Stimulated activated CD4-positive, alpha-beta T cell treated with anti-CD3 and anti-CD28 coated beads, TNF-alpha, amount 100 ng/mL, for 1 hour (primary cell): ENCODE results near the gene PAX6.

ENCODE experiments used
- DNase-seq, 3 donors: peaks; one replicate each; pipeline ENCODE4 v3.0.0-alpha.2; 2020; ENCODE audit warnings: low read depth in 3 of 3, low spot score in 1 of 3

Gene PAX6

DNA sequence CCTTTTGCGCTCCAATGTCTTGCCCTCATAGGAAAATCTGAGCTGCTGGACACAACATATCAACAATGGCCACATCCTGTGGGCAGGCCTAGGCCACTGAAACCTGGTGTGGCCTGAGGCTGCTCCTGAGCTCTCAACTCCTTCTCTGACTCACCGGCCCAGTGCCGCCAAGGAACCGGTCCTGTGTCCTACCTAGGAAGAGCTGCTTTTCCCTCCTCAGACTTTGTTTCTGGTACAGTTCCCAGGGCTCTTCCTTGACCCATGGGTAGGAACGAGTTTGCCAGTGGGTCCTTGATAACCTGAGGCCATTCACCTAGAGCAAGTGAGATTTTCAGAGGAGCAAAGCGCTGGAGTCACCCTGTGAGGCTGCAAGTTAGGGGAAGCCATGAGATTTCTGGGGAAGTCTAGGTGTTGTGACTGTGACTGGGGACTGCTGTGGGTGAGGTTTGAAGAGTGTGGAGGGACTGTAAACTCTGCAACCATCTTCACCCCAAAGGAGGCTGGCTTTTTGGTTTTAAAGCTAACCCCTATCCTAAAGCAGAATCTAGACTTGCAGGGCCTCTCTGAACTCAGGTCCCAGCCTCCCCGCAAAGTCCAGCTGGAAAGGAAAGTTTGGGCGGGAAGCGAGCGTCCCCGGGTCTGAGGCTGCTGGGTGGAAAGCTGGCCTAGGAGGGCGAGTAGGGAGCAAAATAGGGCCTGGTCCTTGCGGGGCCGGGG lies 12.0 kb upstream of the PAX6 start:
- no peak for DNase-seq

DNA sequence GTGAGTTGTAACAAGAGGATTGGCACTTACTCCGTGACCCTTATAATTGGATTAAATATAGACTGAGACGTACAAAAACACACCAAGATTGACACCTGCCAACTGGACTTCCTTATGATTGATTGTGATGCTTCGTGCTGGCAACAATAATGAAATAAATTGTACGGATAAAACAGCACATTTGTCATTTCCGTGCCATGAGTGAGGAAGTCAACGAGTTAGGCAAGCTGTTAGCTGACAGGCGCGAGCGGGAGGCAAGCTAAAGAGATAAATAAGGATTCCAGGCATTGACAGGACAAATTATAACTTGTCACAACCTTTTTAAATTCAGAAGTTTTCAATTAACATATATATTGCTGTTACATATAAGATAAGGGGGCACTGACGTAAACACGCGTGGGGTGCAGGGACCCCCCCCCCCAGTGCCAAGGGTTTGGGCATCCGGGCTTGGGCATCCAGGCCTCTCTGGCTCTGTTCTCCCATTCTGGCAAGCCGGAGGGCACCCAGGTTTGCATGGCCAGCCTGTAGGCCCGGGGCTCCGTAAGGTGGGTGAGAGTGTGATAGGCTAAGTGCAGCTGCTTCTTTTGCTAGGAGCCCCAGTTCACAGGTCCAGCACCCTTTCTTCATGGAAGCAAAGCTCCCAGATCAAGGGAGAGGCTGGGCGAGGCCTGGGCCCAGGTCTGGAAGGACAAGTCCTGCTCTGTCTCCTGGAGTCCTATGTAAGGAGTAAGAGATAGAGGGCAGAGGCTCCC lies 11.2 kb upstream of the PAX6 start:
- DNase-seq = no peak

- no peak for DNase-seq
Measured at GRCh38 chr11:31821766-31822165, 10.6 kb upstream of the PAX6 start.

- no peak for DNase-seq
Measured at GRCh38 chr11:31821235-31821764, 10.2 kb upstream of the PAX6 start.

- DNase-seq = no peak
Measured at GRCh38 chr11:31820438-31820818, 9.3 kb upstream of the PAX6 start.

DNA sequence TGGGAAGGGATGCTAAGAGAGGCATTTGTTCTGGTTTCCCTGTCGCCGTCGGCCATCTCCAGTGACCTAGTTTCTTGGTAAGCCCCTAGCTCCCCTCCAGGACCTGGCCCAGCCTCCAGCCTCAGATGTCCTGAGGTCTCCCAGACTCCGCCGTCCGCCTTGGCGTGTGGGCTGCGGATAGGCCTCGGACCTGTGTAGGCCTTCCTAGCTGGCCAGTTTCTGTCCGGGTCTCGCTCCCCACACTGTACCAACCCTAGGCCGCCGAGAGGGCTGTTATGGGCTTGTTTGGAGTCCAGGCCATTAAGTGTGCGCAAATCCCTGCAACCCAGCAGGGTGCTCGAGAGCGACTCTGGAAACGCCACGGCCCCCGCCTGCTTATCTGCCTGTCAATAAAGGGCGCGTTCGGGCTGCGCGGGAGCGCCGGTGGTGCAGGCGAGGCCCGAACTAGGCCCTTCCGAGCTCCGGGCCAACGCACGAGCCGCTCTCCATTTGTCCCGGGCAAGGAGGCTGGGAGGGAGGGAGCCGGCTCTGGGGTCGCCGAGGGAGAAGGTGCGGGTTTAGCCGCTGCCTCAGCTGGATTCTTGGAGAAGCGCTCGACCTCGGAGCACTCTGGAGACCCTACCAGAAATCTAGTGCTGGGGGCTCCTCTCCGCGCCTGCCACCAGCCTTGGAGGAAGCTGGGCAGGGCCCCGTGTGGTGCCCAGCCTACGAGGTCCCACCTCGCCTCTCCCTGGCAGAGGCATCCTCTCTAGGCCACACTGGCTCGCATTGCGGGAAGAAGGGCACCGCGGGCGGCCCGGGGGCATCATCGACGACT lies 8.7 kb upstream of the PAX6 start:
- no peak for DNase-seq

DNA sequence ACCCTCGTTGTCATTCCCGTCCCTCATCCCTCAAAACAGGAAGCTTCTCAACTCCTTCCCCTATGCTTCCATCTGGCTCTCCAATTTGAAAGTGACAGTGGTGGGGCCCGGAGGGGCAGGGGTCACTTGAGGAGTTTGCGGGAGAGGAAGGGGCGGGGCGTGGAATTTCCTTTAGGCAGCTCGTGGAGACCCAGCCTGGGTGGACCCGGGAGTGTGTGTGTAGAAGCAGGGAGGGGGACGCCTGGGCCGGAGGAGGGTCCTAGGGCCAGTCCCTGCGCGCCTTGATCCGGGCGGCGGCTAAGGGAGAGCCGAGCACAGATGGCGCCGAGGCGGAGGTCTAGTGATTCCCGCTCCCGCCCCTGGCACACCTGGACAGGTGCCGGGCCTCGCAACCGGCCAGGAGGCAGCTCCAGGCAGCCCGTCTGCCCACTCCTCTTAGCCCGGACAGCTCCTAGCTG lies 7.8 kb upstream of the PAX6 start:
- DNase-seq = no peak

DNA sequence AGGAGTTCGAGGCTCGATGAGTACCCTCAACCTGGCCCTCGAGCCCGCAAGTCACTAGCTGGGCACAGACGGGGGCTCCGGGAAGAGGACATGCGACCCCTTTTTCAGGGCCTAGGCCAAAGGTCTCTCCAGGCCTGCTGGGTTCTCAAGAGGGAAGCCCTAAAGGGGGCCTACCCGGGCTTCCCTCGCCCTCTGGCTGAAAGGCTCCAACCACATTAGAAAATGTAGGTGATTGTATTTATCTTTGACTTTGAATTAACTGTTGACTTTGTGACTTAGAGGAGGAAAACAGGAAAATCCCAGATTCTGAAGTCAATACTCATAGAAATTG lies 7.3 kb upstream of the PAX6 start:
- no peak for DNase-seq

- no peak for DNase-seq
Measured at GRCh38 chr11:31817621-31818424, 6.7 kb upstream of the PAX6 start.

- no peak for DNase-seq
Measured at GRCh38 chr11:31817054-31817620, 6.0 kb upstream of the PAX6 start.

- no peak for DNase-seq
Measured at GRCh38 chr11:31816468-31817053, 5.4 kb upstream of the PAX6 start.

- no peak for DNase-seq
Measured at GRCh38 chr11:31815711-31816467, 4.8 kb upstream of the PAX6 start.

- DNase-seq = no peak
Measured at GRCh38 chr11:31814176-31814868, 3.2 kb upstream of the PAX6 start.

DNA sequence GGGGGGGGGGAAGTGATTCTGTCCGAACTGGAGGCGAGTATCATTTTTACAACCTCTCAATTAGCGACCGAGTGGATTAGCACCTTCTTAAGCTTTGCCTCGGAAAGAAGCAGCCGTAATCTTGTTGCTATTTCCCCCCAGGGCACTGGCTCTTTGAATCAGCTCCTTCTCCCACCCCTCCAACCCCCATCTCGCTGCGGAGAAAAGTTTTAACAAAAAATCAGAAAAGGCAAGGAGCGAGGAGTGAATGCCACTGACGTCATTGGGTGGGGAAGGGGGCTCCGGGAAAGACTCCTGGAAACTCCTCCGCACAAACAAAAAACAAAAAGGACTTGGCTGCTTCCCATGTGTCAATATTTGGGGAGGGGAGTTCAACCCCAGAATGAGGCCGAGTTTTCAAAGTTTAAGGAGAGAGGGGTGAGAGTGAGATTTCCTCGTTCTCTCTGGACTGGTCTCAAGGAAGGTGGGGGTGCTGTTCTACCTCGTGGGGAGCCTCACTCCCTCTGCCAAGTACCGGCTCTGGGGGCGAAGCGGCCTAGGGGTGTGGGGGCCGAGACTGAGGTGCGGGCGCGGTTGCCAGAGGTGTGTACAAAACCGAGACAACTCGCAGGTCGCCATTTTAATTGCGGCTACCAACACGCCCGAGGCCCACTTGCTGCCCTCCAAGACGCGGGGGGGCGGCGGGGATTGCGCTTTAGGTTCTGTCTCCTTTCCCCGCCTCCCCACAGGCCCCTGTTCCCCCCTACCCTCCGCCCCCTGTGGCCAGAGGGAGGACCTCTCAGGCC lies 2.5 kb upstream of the PAX6 start:
- no peak for DNase-seq

GRCh38 chr11:31812383-31813381 lies 1.6 kb upstream of the PAX6 start:
- DNase-seq = no peak

- no peak for DNase-seq
Measured at GRCh38 chr11:31809857-31810778, 1.0 kb downstream of the PAX6 start.
